Activated B cell treated with CpG ODN at 0.5 μM for 24 hours (primary cell): Measurements from ENCODE around the gene TP53I11. TPM values are rescaled to one million over a fixed set of nuclear protein-coding genes. Genes with fewer than 3 reads are reported as not detected.

Source experiments
- ATAC-seq: fragments of 200-7000 bp; cut with Tn5 transposase; one replicate; pipeline ENCODE4 v1.10.0; 2021; ENCODE audit warnings: low read depth, mild to moderate bottlenecking, moderate library complexity
- CTCF ChIA-PET: fragments of 350-600 bp; sonication (Branson Sonifier 250); formaldehyde crosslinking; loops from one replicate; lab custom pipeline; 2021; ENCODE audit warnings: antibody characterized with exemption; lab: Charles Lee
- POLR2A ChIA-PET: fragments of 350-600 bp; sonication (Branson Sonifier 250); formaldehyde crosslinking; loops from one replicate; lab custom pipeline; 2021; ENCODE audit warnings: antibody characterized with exemption; lab: Charles Lee
- DNase-seq: peaks from one replicate; pipeline ENCODE4 v3.0.0; 2022
- H3K27ac Mint-ChIP-seq: one replicate; pipeline ENCODE4 v1.8.0; 2020; ENCODE audit warnings: mixed read lengths
- H3K27me3 Mint-ChIP-seq: one replicate; pipeline ENCODE4 v1.8.0; 2021; ENCODE audit warnings: mixed read lengths
- H3K36me3 Mint-ChIP-seq: one replicate; pipeline ENCODE4 v1.8.0; 2021; ENCODE audit warnings: low read depth, mixed read lengths
- H3K4me1 Mint-ChIP-seq: one replicate; pipeline ENCODE4 v1.8.0; 2021; ENCODE audit warnings: mixed read lengths
- H3K4me3 Mint-ChIP-seq: one replicate; pipeline ENCODE4 v1.8.0; 2020; ENCODE audit warnings: mild to moderate bottlenecking, mixed read lengths
- H3K9me3 Mint-ChIP-seq: one replicate; pipeline ENCODE4 v1.8.0; 2020; ENCODE audit warnings: mixed read lengths
- CTCF ChIP-seq: fragments of 200-600 bp; IDR thresholded peaks from one replicate; pipeline ENCODE4 v1.8.0; 2022; ENCODE audit warnings: antibody characterized with exemption, mild to moderate bottlenecking
- intact Hi-C: fragments of 100-400 bp; cut with micrococcal nuclease; formaldehyde crosslinking; loops from one replicate; pipeline ENCODE4 v1.15.1; 2024
- total RNA-seq: library from RNA; stranded (reverse); gene quantifications from 2 replicates; pipeline ENCODE4 v1.2.3, GENCODE V29; 2022

Gene TP53I11
- total RNA-seq, 1 donor from 2014 or later: 175 TPM

- H3K27ac Mint-ChIP-seq: no peak overlapping the region
- intact Hi-C loops: no loop called here
- ATAC-seq: no peak
- no peak for DNase-seq
- no peaks in the 10 kb centered on the region for H3K9me3 Mint-ChIP-seq
- CTCF ChIA-PET: no interaction called here
- peaks cover 4% of the 10 kb centered on the region for H3K4me1 Mint-ChIP-seq
- H3K4me3 Mint-ChIP-seq: no peak overlapping the region
- no peak for TF ChIP-seq CTCF
- POLR2A ChIA-PET: no interaction called here
- no peaks in the 10 kb centered on the region for H3K36me3 Mint-ChIP-seq
- H3K27me3 Mint-ChIP-seq: peaks cover 2% of the 10 kb centered on the region
These were observed 39.3 kb upstream of the TP53I11 start for GRCh38 chr11:44989831-44990566.

- CTCF ChIA-PET: interaction anchor here (1.1 kb wide), 1 partner anchor 115 kb away, joined by 3 read pairs; no protein-coding TSS in a partner anchor
- Mint-ChIP-seq H3K4me1 (peaks cover 6% of the 10 kb centered on the region), H3K27ac (no peak overlapping the region), H3K9me3 (no peaks in the 10 kb centered on the region), H3K4me3 (no peak overlapping the region), H3K36me3 (no peaks in the 10 kb centered on the region), H3K27me3 (peaks cover 2% of the 10 kb centered on the region)
- intact Hi-C loops: no loop called here
- no peak for DNase-seq
- POLR2A ChIA-PET: interaction anchor here (1.2 kb wide), 1 partner anchor 39 kb away, joined by 3 read pairs; the partner anchor contains the start of gene TP53I11
- ATAC-seq: no peak
- TF ChIP-seq CTCF: no peak
These were observed 38.4 kb upstream of the TP53I11 start for GRCh38 chr11:44988981-44989635.

- TF ChIP-seq CTCF: no peak
- peaks cover 15% of the 10 kb centered on the region for H3K4me1 Mint-ChIP-seq
- ChIA-PET CTCF (interaction anchor here (1.1 kb wide), 1 partner anchor 116 kb away, joined by 3 read pairs; no protein-coding TSS in a partner anchor), POLR2A (interaction anchor here (1.2 kb wide), 1 partner anchor 38 kb away, joined by 3 read pairs; the partner anchor contains the start of gene TP53I11)
- no peak for DNase-seq
- no peak overlapping the region for H3K27ac Mint-ChIP-seq
- no peak for ATAC-seq
- intact Hi-C loops: no loop called here
- H3K9me3 Mint-ChIP-seq: no peaks in the 10 kb centered on the region
- H3K27me3 Mint-ChIP-seq: peaks cover 2% of the 10 kb centered on the region
- H3K4me3 Mint-ChIP-seq: no peak overlapping the region
- H3K36me3 Mint-ChIP-seq: no peaks in the 10 kb centered on the region
These were observed 37.4 kb upstream of the TP53I11 start for GRCh38 chr11:44988111-44988510.

- Mint-ChIP-seq H3K27me3 (peaks cover 2% of the 10 kb centered on the region), H3K9me3 (no peaks in the 10 kb centered on the region), H3K4me1 (peaks cover 13% of the 10 kb centered on the region), H3K4me3 (no peak overlapping the region), H3K27ac (no peak overlapping the region), H3K36me3 (no peaks in the 10 kb centered on the region)
- DNase-seq: no peak
- CTCF ChIA-PET: no interaction called here
- intact Hi-C loops: no loop called here
- no peak for ATAC-seq
- TF ChIP-seq CTCF: no peak
- POLR2A ChIA-PET: no interaction called here
These were observed 36.8 kb upstream of the TP53I11 start for GRCh38 chr11:44987506-44987905.

- Mint-ChIP-seq H3K27me3 (peaks cover 2% of the 10 kb centered on the region), H3K9me3 (no peaks in the 10 kb centered on the region), H3K4me3 (no peak overlapping the region), H3K36me3 (no peaks in the 10 kb centered on the region), H3K27ac (no peak overlapping the region), H3K4me1 (peaks cover 19% of the 10 kb centered on the region)
- ChIA-PET POLR2A (no interaction called here), CTCF (interaction anchor here (1.3 kb wide), 1 partner anchor 59 kb away, joined by 3 read pairs; no protein-coding TSS in a partner anchor)
- TF ChIP-seq CTCF: no peak
- ATAC-seq (no peak), DNase-seq (no peak)
- intact Hi-C loops: no loop called here
These were observed 35.6 kb upstream of the TP53I11 start for GRCh38 chr11:44986315-44986714.
